H1 (cell line): ENCODE data around the gene FNDC1.

ENCODE experiments used
- ASH2L ChIP-seq: fragments of 200-600, 300-600 bp; sonication (generic); IDR thresholded peaks from one replicate; pipeline ENCODE4 v1.7.1; 2017; ENCODE audit warnings: low read length
- BACH1 ChIP-seq: IDR thresholded peaks from 2 replicates; pipeline ENCODE4 v1.6.1; 2012; ENCODE audit warnings: low read length, improper control_type of control experiment
- CBX5 ChIP-seq: fragments of 300-800, 300-1000 bp; sonication (generic); IDR thresholded peaks from 2 replicates; pipeline ENCODE4 v1.7.1; 2016; ENCODE audit warnings: antibody characterized with exemption, low read length, low read depth
- CHD2 ChIP-seq: IDR thresholded peaks from 2 replicates; pipeline ENCODE4 v1.6.1; 2012; ENCODE audit warnings: low read length, improper control_type of control experiment
- CTBP2 ChIP-seq: IDR thresholded peaks from 2 replicates; pipeline ENCODE4 v1.7.0; 2011; ENCODE audit warnings: borderline replicate concordance, mild to moderate bottlenecking, moderate library complexity, mixed read lengths, low read length; ENCODE audit not compliant: insufficient read depth, insufficient read length
- EP300 ChIP-seq, 2 experiments: IDR thresholded peaks; 1 replicate in 1 of 2; 2 replicates in 1 of 2; pipeline ENCODE4 v1.6.1; 2011 to 2012; ENCODE audit warnings: low read depth in 2 of 2, low read length in 2 of 2, mild to moderate bottlenecking in 2 of 2, borderline replicate concordance in 1 of 2, inconsistent platforms in 1 of 2, moderate library complexity in 1 of 2
- NRF1 ChIP-seq: IDR thresholded peaks from 2 replicates; pipeline ENCODE4 v1.6.1; 2011; ENCODE audit warnings: mild to moderate bottlenecking, low read depth, low read length, improper control_type of control experiment
- RFX5 ChIP-seq: IDR thresholded peaks from 2 replicates; pipeline ENCODE4 v1.6.1; 2011; ENCODE audit warnings: low read depth, low read length, improper control_type of control experiment, borderline replicate concordance
- RNF2 ChIP-seq: fragments of 200-900, 300-1000 bp; sonication (generic); IDR thresholded peaks from 2 replicates; pipeline ENCODE4 v1.7.1; 2016; ENCODE audit warnings: borderline replicate concordance, low read depth, mild to moderate bottlenecking, antibody characterized with exemption, low read length; ENCODE audit not compliant: poor library complexity, severe bottlenecking; ENCODE audit errors: missing control alignments
- TCF12 ChIP-seq: IDR thresholded peaks from 2 replicates; pipeline ENCODE4 v1.6.1; 2011; ENCODE audit warnings: low read depth, mild to moderate bottlenecking, low read length
- TF ChIP-seq, protein P1 (sequence below), 3 experiments: IDR thresholded peaks; 1 replicate in 2 of 3; 2 replicates in 1 of 3; pipeline versions ENCODE4 v1.5.1 to v1.6.1; 2011; ENCODE audit warnings: low read length in 3 of 3, mild to moderate bottlenecking in 3 of 3, inconsistent platforms in 2 of 3, low read depth in 1 of 3, moderate library complexity in 1 of 3; ENCODE audit not compliant: insufficient read depth in 1 of 3; ENCODE audit errors: control extremely low read depth in 1 of 3

DNA sequence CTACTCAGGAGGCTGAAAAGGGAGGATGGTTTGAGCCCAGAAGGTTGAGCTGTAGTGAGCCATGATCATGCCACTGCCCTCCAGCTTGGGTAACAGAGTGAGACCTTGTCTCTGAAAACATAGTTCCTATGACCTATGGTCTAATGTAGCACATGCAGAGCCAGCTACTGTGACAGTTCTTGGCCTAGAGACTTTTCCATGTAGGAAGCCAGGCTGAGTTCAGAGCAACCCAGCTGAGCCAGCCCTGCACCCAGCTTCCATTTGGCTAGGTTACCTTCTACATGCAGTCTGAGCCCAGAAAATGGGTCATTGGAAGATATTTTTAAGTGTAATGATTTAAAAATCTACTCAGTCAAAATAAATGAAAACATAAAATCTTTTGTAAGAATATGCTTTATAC lies 92.8 kb downstream of the FNDC1 start:
- TF ChIP-seq, protein P1, sequence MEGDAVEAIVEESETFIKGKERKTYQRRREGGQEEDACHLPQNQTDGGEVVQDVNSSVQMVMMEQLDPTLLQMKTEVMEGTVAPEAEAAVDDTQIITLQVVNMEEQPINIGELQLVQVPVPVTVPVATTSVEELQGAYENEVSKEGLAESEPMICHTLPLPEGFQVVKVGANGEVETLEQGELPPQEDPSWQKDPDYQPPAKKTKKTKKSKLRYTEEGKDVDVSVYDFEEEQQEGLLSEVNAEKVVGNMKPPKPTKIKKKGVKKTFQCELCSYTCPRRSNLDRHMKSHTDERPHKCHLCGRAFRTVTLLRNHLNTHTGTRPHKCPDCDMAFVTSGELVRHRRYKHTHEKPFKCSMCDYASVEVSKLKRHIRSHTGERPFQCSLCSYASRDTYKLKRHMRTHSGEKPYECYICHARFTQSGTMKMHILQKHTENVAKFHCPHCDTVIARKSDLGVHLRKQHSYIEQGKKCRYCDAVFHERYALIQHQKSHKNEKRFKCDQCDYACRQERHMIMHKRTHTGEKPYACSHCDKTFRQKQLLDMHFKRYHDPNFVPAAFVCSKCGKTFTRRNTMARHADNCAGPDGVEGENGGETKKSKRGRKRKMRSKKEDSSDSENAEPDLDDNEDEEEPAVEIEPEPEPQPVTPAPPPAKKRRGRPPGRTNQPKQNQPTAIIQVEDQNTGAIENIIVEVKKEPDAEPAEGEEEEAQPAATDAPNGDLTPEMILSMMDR (IDR thresholded peaks at IDR 0.05; ENCODE audit: control extremely low read depth in 1 of 3, insufficient read depth in 1 of 3, low read depth in 1 of 3, low read length in 3 of 3) = no peak
- no peak for TF ChIP-seq CTBP2
- TF ChIP-seq RNF2 = no peak
- TF ChIP-seq RFX5 = no peak
- TF ChIP-seq EP300 (IDR thresholded peaks at IDR 0.05; ENCODE audit: borderline replicate concordance in 1 of 2, low read depth in 2 of 2, low read length in 2 of 2) = no peak
- TF ChIP-seq CHD2 = no peak
- TF ChIP-seq BACH1 = no peak
- no peak for TF ChIP-seq NRF1
- TF ChIP-seq CBX5 = no peak
- TF ChIP-seq ASH2L = no peak
- TF ChIP-seq TCF12 = no peak
